Upper lobe of right lung (tissue), 1 donor: ENCODE measurements around the gene MTMR1. TPM values are rescaled to one million over a fixed set of nuclear protein-coding genes. Genes with fewer than 3 reads are reported as not detected.

Experiments
- ATAC-seq: fragments of 200-7000 bp; cut with Tn5 transposase; one replicate; pipeline ENCODE4 v1.9.1; 2020; ENCODE audit warnings: mild to moderate bottlenecking, moderate library complexity
- DNase-seq: peaks from one replicate; pipeline ENCODE4 v3.0.0-alpha.2; 2020
- H3K27ac ChIP-seq: fragments of 200-600 bp; one replicate; pipeline ENCODE4 v1.8.0; 2022
- H3K27me3 ChIP-seq: fragments of 200-600 bp; one replicate; pipeline ENCODE4 v1.8.0; 2022; ENCODE audit warnings: mild to moderate bottlenecking
- H3K36me3 ChIP-seq: fragments of 200-600 bp; one replicate; pipeline ENCODE4 v1.8.0; 2022
- H3K4me1 ChIP-seq: fragments of 200-600 bp; one replicate; pipeline ENCODE4 v1.8.0; 2022
- H3K4me3 ChIP-seq: fragments of 200-600 bp; one replicate; pipeline ENCODE4 v1.8.0; 2022; ENCODE audit warnings: mild to moderate bottlenecking
- H3K9me3 ChIP-seq: fragments of 200-600 bp; one replicate; pipeline ENCODE4 v1.8.0; 2022
- CTCF ChIP-seq: fragments of 200-600 bp; IDR thresholded peaks from one replicate; pipeline ENCODE4 v1.8.0; 2022; ENCODE audit warnings: antibody characterized with exemption
- intact Hi-C: fragments of 100-400 bp; cut with DNase I; formaldehyde crosslinking; loops from one replicate; pipeline ENCODE4 v1.11.0; 2022
- total RNA-seq: library from RNA; stranded (reverse); fragmentation: NEBNext Ultra II Directional; extraction: Animal tissue kit (Norgen Biotek cat#: 25700); gene quantifications from one replicate; pipeline ENCODE4 v1.2.1, GENCODE V29; 2021
- donor health status: DM: no; HTN: yes; CAD: no; lungs with severe emphysema.

The MTMR1 gene
- total RNA-seq, 1 donor from 2014 or later = 27.3 TPM

- H3K4me3 ChIP-seq = no peak overlapping the region
- intact Hi-C loops = no loop called here
- H3K9me3 ChIP-seq = no peaks in the 10 kb centered on the region
- ATAC-seq (no peak), DNase-seq (no peak)
- H3K36me3 ChIP-seq = no peaks in the 10 kb centered on the region
- no peak overlapping the region for H3K27ac ChIP-seq
- H3K4me1 ChIP-seq = no peaks in the 10 kb centered on the region
- TF ChIP-seq CTCF = no peak
- no peaks in the 10 kb centered on the region for H3K27me3 ChIP-seq
Measured at GRCh38 chrX:150790021-150790420, 96.8 kb downstream of the MTMR1 start.

GRCh38 chrX:150792949-150793527, 99.8 kb downstream of the MTMR1 start:
- Histone ChIP-seq H3K36me3 (no peaks in the 10 kb centered on the region), H3K9me3 (no peaks in the 10 kb centered on the region), H3K4me1 (no peaks in the 10 kb centered on the region), H3K4me3 (no peak overlapping the region), H3K27me3 (no peaks in the 10 kb centered on the region), H3K27ac (no peak overlapping the region)
- ATAC-seq (no peak), DNase-seq (no peak)
- intact Hi-C loops = no loop called here
- no peak for TF ChIP-seq CTCF

- DNase-seq (no peak), ATAC-seq (no peak)
- TF ChIP-seq CTCF = no peak
- no peak overlapping the region for H3K4me3 ChIP-seq
- H3K36me3 ChIP-seq = no peaks in the 10 kb centered on the region
- no peaks in the 10 kb centered on the region for H3K9me3 ChIP-seq
- intact Hi-C loops = no loop called here
- no peaks in the 10 kb centered on the region for H3K27me3 ChIP-seq
- no peaks in the 10 kb centered on the region for H3K4me1 ChIP-seq
- no peak overlapping the region for H3K27ac ChIP-seq
Measured at GRCh38 chrX:150805736-150806135, 112.5 kb downstream of the MTMR1 start.

GRCh38 chrX:150806827-150807226, 113.6 kb downstream of the MTMR1 start:
- Histone ChIP-seq H3K36me3 (no peaks in the 10 kb centered on the region), H3K27me3 (no peaks in the 10 kb centered on the region), H3K4me1 (no peaks in the 10 kb centered on the region), H3K9me3 (no peaks in the 10 kb centered on the region), H3K4me3 (no peak overlapping the region), H3K27ac (no peak overlapping the region)
- DNase-seq (no peak), ATAC-seq (no peak)
- intact Hi-C loops = no loop called here
- no peak for TF ChIP-seq CTCF

GRCh38 chrX:150813922-150814321, 120.7 kb downstream of the MTMR1 start:
- intact Hi-C loops = no loop called here
- H3K4me1 ChIP-seq = no peaks in the 10 kb centered on the region
- no peak for ATAC-seq

More at GRCh38 chrX:150813922-150814321, 120.7 kb downstream of the MTMR1 start:
- Histone ChIP-seq H3K36me3 (no peaks in the 10 kb centered on the region), H3K9me3 (no peaks in the 10 kb centered on the region), H3K27me3 (no peaks in the 10 kb centered on the region), H3K27ac (no peak overlapping the region), H3K4me3 (no peak overlapping the region)
- no peak for TF ChIP-seq CTCF
- no peak for DNase-seq

Other genes starting within 250 kb of the MTMR1 start
- gene MTM1, start 124.8 kb upstream of the MTMR1 start, total RNA-seq = 28.4 TPM
- gene CD99L2, start 205.3 kb downstream of the MTMR1 start, total RNA-seq = 38.4 TPM